Stimulated activated CD4-positive, alpha-beta T cell treated with anti-CD3 and anti-CD28 coated beads, Interleukin-2, amount 100 ng/mL, for 48 hours (primary cell): ENCODE results near the gene SPDYE1.

ENCODE experiments used
- DNase-seq, 2 donors: peaks; one replicate each; pipeline ENCODE4 v3.0.0-alpha.2; 2020

Gene SPDYE1

GRCh38 chr7:44044315-44045225, 46.9 kb downstream of the SPDYE1 start, which contains the start of gene DBNL:
DBNL (plus strand) TSS chr7:44044702; CDS start chr7:44044738, 36 bp downstream.
- DNase-seq: peak; percentile 86 to 90

- DNase-seq: no peak
Measured at GRCh38 chr7:44045226-44046014, 47.7 kb downstream of the SPDYE1 start.

- no peak for DNase-seq
Measured at GRCh38 chr7:44046321-44047061, 48.8 kb downstream of the SPDYE1 start.

- DNase-seq: no peak
Measured at GRCh38 chr7:44048031-44048795, 50.5 kb downstream of the SPDYE1 start.

GRCh38 chr7:44050121-44050914, 52.6 kb downstream of the SPDYE1 start:
- no peak for DNase-seq

GRCh38 chr7:44050915-44051560, 53.3 kb downstream of the SPDYE1 start:
- no peak for DNase-seq

GRCh38 chr7:44051611-44052220, 54.0 kb downstream of the SPDYE1 start:
- no peak for DNase-seq

- no peak for DNase-seq
Measured at GRCh38 chr7:44052771-44053365, 55.2 kb downstream of the SPDYE1 start.

- DNase-seq: no peak
Measured at GRCh38 chr7:44056681-44057080, 59.0 kb downstream of the SPDYE1 start.

- no peak for DNase-seq
Measured at GRCh38 chr7:44057181-44057848, 59.6 kb downstream of the SPDYE1 start.

- DNase-seq: no peak
Measured at GRCh38 chr7:44057849-44058758, 60.4 kb downstream of the SPDYE1 start.

GRCh38 chr7:44058759-44059218, 61.1 kb downstream of the SPDYE1 start:
- no peak for DNase-seq

- no peak for DNase-seq
Measured at GRCh38 chr7:44059219-44060090, 61.8 kb downstream of the SPDYE1 start.
